ENCODE measurements around the gene NUAK2.

Gene NUAK2

GRCh38 chr1:205319081-205320018 lies 2.2 kb downstream of the NUAK2 start:
- no peak for DNase-seq (ENCODE audit: low read depth in 2 of 2)

GRCh38 chr1:205318231-205318991 lies 3.1 kb downstream of the NUAK2 start:
- DNase-seq (ENCODE audit: low read depth in 2 of 2) = no peak

GRCh38 chr1:205317311-205317917 lies 4.1 kb downstream of the NUAK2 start:
- no peak for DNase-seq (ENCODE audit: low read depth in 2 of 2)

GRCh38 chr1:205316161-205316566 lies 5.4 kb downstream of the NUAK2 start:
- no peak for DNase-seq (ENCODE audit: low read depth in 2 of 2)

- no peak for DNase-seq (ENCODE audit: low read depth in 2 of 2)
Measured at GRCh38 chr1:205315008-205315618, 6.4 kb downstream of the NUAK2 start.

- DNase-seq (ENCODE audit: low read depth in 2 of 2) = peak in 1 of 2 donors; percentile 30
Measured at GRCh38 chr1:205313563-205314308, 7.8 kb downstream of the NUAK2 start.

- no peak for DNase-seq (ENCODE audit: low read depth in 2 of 2)
Measured at GRCh38 chr1:205312866-205313562, 8.5 kb downstream of the NUAK2 start.

GRCh38 chr1:205310976-205311704 lies 10.4 kb downstream of the NUAK2 start:
- no peak for DNase-seq (ENCODE audit: low read depth in 2 of 2)

GRCh38 chr1:205309741-205310140 lies 11.8 kb downstream of the NUAK2 start:
- no peak for DNase-seq (ENCODE audit: low read depth in 2 of 2)

- DNase-seq (ENCODE audit: low read depth in 2 of 2) = no peak
Measured at GRCh38 chr1:205306929-205307566, 14.5 kb downstream of the NUAK2 start.

GRCh38 chr1:205304695-205305070 lies 16.9 kb downstream of the NUAK2 start:
- no peak for DNase-seq (ENCODE audit: low read depth in 2 of 2)

GRCh38 chr1:205304046-205304694 lies 17.4 kb downstream of the NUAK2 start:
- DNase-seq (ENCODE audit: low read depth in 2 of 2) = no peak

- no peak for DNase-seq (ENCODE audit: low read depth in 2 of 2)
Measured at GRCh38 chr1:205303247-205303888, 18.2 kb downstream of the NUAK2 start.

GRCh38 chr1:205301842-205302588 lies 19.5 kb downstream of the NUAK2 start:
- no peak for DNase-seq (ENCODE audit: low read depth in 2 of 2)

GRCh38 chr1:205301205-205301821 lies 20.2 kb downstream of the NUAK2 start:
- no peak for DNase-seq (ENCODE audit: low read depth in 2 of 2)

GRCh38 chr1:205300149-205300548 lies 21.4 kb downstream of the NUAK2 start:
- DNase-seq (ENCODE audit: low read depth in 2 of 2) = no peak

Measured in stimulated activated CD8-positive, alpha-beta memory T cell treated with anti-CD3 and anti-CD28 coated beads, Interleukin-15, amount 100 ng/mL, for 48 hours (primary cell).